GM19193 (cell line): ENCODE results near the gene EDAR.

Experiments
- POLR2A ChIP-seq: IDR thresholded peaks from 4 replicates; pipeline ENCODE4 v1.6.1; 2011; ENCODE audit not compliant: insufficient read depth, insufficient read length; ENCODE audit errors: extremely low read depth

The EDAR gene

DNA sequence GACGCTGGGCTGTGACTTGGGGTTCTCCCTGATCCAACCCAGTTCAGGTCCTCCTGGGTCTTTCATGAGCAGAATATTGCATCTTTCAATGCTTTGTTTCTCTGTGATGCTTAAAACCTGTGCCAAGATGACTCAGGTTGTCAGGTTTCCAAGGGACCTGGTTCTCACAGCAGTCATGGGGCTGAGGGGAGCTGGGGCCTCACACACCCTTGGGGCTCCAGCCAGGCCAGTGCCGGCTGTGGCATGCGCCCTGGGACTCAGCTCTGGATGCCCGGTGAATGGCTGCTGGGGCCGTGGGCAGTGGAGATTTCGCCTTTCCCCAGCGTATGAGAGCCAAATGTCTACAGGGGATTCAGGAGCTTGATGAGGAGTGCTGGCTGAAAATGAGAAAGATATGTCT lies 29.6 kb downstream of the EDAR start:
- TF ChIP-seq POLR2A = no peak

DNA sequence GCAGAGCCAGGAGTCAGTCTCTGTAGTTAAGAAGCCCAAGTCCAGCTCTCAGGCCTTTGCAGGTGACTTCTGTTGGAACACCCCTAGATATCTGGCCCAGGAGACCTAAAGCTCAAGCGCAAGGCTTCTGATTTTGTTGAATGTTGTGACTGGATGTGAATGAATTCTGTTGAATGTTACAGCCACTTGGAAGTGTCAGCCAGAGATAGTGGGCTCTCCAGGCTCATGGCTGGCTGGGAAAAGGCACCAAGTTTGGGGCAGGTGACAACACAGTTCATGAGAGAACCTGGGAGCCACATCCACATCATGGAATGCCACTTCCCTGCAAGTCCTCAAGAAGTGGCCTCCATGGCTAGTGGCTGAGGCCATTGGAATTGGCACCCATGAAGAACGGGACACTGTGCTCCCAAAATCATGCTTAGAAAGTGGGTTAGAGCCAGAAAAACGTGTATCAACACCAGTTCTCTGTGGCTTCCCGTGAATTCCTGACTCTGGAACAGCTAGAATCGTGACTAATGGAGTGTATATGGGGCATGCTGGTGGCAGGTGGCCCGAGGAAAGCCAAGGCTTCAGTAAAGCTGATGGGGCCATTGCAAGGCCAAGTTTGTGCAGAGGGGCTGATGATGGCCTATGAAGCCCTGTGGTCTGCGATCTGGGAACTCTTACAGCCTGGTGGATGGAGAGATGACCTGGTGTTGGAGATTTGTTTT lies 30.2 kb downstream of the EDAR start:
- TF ChIP-seq POLR2A = no peak

DNA sequence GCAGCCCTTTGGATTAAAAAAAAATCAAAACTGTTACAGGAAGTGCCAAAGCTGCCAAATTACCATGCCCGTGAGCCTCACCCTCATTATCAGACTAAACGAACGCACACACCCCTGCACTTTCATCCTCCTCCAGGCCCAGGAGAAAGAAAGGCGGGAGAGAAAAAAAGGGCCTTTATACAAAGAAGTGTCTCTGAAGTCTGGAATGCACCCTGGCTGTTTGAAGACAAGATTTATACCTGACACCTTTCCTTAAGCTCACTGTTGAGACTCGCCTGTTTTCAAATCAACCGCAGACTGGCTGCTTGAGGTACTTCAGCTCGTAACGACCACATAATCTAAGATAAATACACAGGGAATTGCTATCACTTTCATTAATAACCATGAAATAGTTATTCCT lies 31.0 kb downstream of the EDAR start:
- no peak for TF ChIP-seq POLR2A

DNA sequence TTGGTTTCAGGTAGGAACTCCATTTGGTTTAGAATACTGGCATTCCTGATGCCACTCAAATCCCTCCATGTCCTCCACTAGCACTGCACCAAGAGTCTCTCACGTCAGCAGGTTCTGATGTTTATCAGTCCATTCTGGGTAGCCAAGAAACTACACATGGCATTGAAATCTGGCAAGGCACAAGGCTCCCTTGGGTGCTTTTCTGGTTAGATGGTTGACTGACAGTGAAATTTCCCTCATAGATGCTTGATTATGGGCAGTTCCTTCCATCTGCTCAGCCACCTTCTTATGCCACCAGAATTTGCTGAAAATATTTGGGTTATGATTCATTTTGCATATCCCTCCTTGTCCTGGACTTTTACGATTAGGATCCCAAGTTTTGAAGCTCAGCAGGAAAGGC lies 32.6 kb downstream of the EDAR start:
- TF ChIP-seq POLR2A = no peak

DNA sequence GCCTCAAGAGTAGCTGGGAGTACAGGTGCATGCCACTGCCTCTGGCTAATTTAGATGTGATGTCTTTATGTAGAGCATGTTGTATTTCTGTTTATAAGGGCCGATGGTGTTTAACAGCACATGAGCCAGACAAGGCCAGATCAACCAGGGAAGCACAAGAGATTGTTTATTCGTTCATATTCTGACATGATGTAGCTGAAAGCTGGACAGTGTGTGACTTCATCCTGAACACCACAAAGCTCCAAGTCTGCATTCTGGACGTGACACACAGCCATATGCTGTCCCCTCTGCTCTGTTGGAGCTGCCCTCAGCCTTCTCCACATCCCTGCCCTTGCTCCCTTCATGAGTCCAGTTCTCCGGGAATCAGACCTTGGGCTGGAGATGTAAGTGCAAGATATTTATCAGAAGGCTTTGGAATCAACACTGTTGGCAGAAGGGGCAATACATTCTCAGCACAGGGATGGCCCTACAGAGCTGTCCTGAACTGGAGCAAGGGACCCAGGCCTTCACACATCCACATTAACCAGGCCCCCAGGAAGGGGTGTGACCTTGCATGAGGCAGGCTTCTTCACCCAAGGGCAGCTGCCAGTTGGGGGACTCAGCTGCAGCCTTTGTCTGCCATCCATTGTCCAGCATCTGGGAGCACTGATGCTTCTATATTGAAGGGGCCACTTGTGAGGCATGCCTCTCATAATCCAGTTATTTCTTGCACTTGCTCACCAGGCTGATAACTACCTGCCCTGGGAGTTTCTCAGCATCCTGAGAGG lies 38.5 kb downstream of the EDAR start:
- TF ChIP-seq POLR2A = no peak

DNA sequence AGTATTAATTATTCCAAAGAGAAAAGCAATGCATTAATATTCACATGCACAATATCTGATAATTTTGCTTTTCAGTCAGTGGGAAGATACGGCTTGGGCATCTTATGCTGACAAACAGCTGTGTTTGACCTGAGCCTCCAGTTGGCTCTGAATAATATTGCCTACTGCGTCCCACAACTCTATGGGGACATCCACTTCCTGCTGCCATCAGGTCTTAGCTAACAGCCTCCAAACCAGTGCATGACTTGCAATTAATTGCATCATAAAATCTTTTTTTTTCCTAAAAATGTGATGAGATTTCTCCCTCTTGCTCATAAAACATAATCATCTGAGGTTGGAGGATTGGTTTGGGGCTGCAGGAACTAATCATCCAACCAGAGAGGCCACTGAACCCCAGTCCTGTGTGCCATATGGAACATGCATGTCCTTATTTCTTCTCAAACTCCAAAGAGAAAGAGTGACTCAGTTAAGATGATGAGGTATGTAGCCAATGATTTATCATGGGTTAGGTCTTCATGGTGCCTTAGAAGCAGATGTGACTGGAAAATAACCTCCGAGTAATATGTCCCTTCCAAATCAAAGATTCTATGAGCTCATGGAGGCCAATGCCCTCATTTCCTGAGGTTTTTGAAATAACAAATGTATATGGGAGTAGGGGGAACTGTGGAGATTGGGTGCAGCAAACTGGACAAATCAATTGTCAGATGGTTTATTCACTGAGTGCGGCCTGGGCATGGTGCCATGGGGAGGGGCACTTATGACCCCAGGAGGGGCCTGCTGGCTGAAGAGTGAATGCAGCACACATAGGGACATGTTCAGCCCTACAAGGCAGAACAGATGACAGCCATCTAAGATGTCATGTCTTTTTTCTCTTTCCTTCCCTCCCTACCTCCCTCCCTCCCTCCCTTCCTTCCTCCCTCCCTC lies 39.4 kb downstream of the EDAR start:
- TF ChIP-seq POLR2A = no peak

DNA sequence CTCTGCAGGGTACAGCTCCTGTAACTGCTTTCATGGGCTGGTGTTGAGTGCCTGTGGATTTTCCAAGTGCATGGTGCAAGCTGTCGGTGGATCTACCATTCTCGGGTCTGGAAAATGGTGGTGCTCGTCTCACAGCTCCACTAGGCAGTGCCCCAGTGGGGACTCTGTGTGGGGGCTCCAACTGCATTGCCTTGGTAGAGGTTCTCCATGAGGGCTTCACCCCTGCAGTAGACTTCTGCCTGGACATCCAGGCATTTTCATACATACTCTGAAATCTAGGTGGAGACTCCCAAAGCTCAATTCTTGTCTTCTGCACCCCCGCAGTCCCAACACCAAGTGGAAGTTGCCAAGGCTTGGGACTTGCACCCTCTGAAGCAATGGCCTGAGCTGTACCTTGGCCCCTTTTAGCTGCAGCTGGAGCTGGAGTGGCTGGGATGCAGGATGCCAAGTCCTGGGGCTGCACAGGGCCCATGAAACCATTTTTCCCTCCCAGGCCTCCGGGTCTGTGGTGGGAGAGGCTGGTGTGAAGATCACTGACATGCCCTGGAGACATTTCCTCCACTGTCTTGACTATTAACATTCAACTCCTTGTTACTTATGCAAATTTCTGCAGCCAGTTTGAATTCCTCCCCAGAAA lies 41.6 kb downstream of the EDAR start:
- no peak for TF ChIP-seq POLR2A

DNA sequence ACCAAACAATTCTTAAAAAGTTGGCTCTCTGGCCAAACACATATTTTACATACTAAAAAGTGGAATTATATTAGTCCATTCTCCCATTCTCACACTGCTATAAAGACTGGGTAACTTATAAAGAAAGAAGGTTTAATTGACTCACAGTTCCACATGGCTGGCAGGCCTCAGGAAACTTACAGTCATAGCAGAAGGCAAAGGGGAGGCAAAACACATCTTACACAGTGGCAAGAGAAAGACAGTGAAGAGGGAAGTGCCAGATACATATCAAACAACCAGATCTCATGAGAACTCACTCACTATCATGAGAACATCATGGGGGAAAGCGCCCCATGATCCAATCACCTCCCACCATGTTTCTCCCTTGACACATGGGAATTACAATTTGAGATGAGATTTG lies 42.6 kb downstream of the EDAR start:
- TF ChIP-seq POLR2A = no peak

DNA sequence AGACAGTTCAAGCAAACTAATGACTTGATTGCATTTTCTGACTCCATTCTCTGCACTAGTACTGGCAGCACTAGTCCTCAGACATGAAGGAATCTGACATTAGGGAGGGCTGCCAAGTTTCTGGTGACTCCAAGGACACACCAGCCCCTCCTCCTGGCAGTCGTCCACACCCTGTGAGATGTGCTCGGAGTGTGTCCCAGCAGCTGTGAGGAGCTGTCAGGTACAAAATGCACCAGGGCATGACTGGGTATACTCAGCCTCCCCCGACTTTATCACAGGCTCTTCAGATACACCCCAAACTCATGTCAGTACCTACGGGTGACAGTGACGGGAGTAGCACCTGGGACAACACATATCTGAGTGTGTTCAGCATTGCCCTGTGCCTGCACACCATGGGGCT lies 43.1 kb downstream of the EDAR start:
- no peak for TF ChIP-seq POLR2A

DNA sequence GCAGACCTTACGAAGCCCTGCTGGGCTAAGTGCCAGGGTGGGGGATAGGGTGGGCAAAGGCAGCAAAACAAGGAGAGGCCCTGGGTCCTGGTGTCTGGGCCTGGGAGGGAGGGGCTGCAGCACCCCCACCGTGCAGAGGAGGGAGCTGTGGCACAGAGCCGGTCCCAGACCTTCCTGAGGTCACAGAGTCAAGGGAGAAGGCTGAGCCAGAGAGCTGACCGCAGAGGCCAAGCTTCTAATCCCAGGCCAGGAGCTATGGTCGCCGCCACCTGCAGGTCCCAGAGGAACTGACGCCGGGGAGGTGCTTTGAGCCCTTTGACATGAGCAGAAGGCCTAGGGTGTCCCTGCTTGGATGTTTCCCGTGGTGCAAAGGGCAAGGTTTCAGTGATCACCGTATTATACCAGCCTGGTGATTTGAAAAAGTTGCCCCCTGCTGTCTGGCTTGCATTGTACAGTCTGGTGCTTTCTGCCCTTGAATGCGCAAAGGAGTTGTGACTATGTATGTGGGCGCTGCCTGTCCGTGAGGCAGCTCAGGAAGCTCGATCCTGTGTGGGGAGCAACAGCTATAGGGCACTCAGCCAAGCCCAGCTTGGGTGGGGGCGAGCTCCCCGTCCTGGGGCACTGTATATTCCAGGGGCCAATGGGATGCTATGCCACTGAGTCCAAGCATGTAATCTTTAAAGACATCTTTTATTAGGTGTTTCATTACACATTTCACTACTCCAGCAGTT lies 44.3 kb downstream of the EDAR start:
- TF ChIP-seq POLR2A = no peak

DNA sequence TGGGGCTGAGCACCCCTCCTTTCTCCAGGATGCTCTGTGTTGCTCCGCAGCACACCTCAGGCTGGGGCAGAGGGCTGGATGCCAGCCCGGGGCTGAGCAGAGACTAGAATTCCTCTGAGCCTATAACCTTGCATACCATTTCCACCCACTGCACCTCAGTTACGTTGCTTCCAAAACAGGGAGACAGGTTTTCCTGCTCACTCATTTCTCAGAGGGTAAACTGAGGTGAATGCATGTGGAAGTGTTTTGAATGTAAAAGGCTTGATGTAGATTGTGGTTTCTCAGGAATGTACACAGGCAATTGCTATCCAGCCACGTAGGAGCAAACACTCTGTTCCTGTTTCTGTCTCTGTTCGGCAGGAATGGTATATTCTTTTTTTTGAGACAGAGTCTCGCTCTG lies 45.3 kb downstream of the EDAR start:
- no peak for TF ChIP-seq POLR2A

DNA sequence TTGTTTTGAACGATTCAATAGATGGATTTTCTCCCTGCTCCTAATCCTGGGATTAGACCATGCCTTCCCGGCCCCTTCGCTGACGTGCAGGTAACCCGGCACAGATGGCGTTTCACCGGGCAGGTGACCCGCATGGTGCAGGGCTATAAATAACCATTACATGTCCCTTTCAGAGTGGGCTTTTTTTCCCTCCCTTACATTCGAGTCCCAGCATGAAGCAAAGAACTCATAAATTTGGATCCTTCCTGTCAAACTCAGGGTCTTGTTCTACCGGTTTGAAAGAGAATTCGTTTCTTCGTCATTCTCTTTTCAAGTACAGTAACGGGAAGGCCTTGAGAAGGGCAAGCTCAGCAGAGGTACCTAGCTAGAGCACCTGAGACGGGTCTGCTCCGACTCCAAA lies 46.1 kb downstream of the EDAR start:
- TF ChIP-seq POLR2A = no peak

DNA sequence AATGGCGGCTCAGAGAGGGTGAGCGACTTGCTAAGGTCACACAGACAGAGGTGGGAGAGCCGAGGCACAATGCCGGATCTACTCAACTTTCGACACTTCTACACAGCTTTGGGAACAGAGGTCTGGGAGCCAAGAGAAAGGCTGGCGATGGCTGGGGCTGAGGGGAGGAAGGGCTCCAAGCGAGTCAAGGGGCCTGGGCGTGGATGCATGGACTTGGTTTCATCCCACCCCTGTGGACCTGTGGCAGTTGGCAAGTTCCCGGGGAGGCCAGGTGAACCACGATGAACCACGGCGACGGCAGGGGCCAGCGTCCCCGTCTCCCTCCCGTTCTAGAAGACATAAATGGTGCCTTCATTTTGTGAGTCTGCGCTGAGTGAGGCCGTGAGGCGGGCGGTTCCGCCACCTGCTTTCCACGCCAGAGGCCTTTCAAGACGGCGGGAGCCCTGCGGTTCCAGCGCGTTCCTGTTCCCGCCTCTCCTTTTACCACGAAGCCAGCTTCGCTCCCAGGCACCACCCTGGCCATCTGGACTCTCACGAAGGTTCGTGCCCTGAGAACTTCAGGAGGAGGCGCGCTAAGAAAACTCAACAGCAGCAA lies 46.7 kb downstream of the EDAR start:
- no peak for TF ChIP-seq POLR2A

DNA sequence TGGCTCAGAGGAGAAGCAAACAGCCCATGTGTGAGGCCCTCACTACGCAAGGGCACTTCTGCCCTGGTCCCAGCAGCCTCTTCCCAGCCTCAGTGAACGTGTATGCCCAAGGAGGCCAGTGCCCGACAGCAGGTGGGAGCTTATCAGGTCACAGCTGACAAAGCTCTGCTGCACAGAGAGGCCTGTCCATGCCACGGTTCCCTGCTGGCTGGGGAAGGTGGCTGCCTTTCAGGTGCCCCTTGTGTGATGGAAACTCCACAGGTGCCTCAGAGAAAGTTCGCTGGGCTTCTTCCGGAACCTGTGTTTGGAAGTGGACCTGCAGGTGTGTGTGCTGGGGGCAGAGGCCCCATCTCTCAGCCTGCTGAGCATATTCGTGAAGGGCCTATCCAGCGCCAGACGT lies 47.3 kb downstream of the EDAR start:
- no peak for TF ChIP-seq POLR2A

DNA sequence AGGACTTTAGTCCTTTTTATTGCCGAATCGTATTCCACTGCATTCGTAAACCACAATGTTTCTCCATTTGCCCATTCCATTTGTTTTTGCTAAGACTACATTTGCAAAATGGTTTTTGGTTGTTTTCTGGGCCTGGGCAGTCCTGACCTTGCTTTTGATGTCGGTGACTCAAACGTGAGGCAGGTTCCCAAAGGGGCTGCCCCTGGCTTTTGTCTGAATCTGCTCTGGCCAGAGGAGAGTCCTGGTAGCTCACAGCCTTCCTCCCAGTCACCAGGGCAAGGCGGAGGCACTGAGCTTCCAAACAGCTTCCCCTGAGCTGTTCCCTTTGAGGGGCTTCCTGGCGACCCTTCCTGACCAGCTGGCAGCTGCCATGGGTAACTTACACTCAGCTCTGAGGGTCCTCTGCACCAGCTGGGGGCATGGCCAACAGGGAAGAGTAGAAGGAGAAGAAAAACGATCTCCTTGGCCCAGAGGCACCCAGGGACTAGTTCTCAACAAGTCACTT lies 47.8 kb downstream of the EDAR start:
- no peak for TF ChIP-seq POLR2A

DNA sequence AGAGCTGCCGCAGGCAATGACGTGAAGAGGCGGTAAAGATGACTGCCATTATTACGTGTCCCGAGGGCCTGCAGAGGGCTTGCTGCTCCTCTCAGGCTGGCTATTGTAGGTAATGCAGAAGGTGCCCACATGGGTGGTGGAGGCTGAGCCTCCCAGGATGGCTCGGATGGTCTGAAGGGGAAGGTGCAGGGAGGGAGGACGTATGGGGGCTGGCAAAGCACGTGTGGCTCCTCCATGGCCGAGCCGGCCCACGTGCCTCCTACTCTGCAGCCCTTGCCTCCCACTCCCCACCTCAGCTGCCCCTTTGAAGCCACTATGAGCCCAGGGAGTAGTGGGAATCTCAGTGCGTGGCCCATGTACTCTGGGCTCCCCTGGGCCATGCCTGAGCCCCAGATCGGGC lies 48.9 kb downstream of the EDAR start:
- TF ChIP-seq POLR2A = no peak
